ENCODE data around the gene MED13L. TPM values are rescaled to one million over a fixed set of nuclear protein-coding genes. Genes with fewer than 3 reads are reported as not detected.

The MED13L gene
- total RNA-seq, 1 donor from 2014 or later = 83.0 TPM

GRCh38 chr12:116278667-116279066 is 1.2 kb upstream of the MED13L start:
- no peak for DNase-seq (ENCODE audit: low read depth)

GRCh38 chr12:116278279-116278626 is 760 bp upstream of the MED13L start:
- DNase-seq (ENCODE audit: low read depth) = no peak

DNA sequence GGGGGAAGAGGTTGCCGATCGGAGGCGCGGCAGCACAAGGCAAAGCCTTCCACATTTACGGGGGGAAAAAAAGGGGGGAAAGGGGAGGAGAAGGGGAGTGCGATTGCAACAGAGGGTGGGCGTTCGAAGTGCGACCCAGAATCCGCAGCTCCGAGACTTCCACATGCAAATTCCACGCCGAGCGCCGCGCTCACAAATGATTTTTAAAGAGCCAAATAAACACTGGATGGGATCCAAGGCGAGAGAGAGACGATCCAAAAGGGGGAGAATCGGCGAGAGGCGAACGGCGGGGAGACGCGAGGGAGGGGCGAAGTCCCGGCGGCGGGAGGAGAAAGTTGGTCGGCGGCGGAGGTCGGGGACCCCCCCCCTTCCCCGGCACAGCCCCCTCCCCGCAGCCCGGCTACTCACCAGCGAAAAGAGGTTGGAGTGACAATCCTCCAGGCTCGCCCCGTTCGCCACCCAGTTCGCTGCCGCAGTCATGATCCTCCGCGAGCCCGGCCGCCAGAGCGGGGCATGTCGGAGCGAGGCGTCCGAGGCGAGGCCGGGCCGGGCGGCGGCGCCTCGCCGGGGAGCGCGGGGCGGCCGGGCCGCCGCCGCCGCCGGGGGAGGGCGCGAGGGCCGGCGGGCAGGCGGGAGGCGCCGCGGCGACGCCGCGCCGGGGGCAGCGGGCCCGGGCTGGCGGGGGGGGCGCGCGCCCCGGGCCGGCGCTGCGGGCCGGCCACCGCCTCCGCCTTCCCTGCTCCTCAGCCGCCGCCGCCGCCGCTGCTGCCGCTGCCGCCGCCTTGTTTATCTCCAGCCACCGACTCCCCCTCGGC is 634 bp downstream of the MED13L start:
- peak; percentile 75 for DNase-seq (ENCODE audit: low read depth)

DNA sequence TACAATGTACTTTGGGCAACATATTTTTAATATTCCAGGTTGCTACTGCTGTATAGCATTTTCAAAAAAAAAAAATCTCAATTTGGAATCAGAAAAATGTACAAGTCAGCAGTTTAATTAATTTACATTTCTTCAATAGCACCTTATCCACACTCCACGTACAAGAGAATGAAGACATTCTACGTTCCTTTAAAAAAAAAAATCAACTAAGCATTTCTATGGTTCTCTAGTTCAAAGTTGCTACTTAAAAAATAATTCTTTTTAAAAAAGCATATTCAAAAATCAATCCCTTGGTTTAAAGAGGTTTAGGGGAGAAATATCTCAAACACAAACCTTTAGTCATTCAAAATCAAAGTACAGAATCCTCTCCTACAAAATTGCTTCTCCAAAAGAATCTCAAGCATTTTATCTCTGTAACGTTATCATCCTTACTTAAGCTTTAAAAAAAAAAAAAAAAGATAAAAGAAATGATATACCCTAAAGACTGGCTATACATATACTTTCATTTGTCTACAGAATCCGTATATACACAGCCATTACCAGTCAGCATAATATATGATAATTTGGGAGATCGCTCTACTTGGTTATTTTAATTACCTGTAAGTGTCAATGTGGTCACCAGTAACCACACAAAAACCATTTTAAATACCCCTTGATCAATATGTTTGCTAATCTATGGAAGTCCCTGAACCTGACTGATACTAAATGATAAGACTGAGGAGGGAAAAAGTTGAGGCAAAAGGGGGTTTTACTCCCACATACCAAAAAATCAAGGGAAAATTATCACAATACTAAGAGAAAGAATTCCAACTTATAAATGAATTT is 2.7 kb downstream of the MED13L start:
- DNase-seq (ENCODE audit: low read depth) = no peak

GRCh38 chr12:116273813-116274550 is 3.5 kb downstream of the MED13L start:
- no peak for DNase-seq (ENCODE audit: low read depth)

GRCh38 chr12:116267948-116268347 is 9.5 kb downstream of the MED13L start:
- DNase-seq (ENCODE audit: low read depth) = no peak

- no peak for DNase-seq (ENCODE audit: low read depth)
Measured at GRCh38 chr12:116266631-116267349, 10.7 kb downstream of the MED13L start.

- no peak for DNase-seq (ENCODE audit: low read depth)
Measured at GRCh38 chr12:116266168-116266601, 11.3 kb downstream of the MED13L start.

GRCh38 chr12:116265351-116266147 is 11.9 kb downstream of the MED13L start:
- DNase-seq (ENCODE audit: low read depth) = no peak

DNA sequence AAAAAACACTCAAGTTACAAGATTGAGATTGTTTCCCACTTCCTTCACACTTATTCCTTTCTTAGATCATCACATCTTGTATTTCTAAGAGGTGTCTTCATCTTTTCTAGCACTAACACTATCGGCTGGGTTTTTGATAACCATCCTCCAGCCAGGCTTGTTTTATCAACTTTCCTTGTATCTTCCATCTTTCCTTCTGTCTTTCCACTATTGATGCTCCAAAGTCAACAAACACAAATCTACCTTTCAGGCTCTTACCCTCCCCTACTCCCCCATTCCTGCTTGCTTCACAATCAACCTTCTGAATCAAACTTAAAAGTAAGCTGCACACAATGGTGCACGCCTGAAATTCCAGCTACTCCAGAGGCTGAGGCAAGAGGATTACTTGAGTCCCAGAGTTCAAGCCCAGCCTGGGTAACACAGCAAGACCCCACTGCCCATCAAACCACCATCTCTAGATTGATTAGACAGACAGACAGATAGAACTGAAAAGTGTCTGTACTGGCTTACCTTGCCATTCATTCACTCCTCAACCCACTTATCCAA is 12.9 kb downstream of the MED13L start:
- no peak for DNase-seq (ENCODE audit: low read depth)

GRCh38 chr12:116263844-116264243 is 13.6 kb downstream of the MED13L start:
- no peak for DNase-seq (ENCODE audit: low read depth)

DNA sequence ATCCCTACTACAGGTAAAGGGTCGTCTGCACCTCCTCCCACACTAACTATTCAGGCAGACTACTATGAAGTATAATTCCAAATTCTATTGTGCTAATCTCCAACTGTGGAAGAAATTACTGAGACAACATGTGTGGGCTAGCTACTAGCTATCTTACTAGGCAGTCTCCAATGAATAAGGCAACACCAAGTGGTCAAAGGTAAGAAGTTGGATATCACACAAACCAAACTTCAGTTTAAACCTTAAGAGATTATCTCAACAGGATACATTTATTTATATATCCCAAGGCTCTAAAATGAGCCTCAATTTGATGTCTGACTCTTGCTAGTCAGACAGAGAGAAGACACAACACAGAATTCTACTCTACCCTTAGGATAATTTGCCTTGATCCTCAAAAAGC is 14.1 kb downstream of the MED13L start:
- no peak for DNase-seq (ENCODE audit: low read depth)

DNA sequence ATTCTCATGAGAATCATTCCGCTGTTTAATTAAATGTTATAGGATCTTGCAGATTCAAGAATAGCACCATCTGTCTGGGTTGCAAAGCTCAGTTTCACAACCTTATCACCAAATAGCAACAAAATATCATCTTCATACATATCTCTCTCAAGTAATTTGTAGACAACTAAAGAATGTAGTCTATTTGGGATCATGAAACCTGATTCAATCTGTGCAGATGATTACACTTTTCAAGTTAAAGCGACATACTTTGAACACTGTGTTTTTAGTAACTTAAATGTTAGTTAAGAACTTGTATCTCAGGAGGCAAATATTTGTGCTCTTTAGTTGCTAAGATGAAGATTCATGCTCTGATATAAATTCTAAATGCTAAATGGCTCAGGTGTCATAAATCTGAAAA is 14.8 kb downstream of the MED13L start:
- DNase-seq (ENCODE audit: low read depth) = no peak

GRCh38 chr12:116261525-116262100 is 15.9 kb downstream of the MED13L start:
- no peak for DNase-seq (ENCODE audit: low read depth)

DNA sequence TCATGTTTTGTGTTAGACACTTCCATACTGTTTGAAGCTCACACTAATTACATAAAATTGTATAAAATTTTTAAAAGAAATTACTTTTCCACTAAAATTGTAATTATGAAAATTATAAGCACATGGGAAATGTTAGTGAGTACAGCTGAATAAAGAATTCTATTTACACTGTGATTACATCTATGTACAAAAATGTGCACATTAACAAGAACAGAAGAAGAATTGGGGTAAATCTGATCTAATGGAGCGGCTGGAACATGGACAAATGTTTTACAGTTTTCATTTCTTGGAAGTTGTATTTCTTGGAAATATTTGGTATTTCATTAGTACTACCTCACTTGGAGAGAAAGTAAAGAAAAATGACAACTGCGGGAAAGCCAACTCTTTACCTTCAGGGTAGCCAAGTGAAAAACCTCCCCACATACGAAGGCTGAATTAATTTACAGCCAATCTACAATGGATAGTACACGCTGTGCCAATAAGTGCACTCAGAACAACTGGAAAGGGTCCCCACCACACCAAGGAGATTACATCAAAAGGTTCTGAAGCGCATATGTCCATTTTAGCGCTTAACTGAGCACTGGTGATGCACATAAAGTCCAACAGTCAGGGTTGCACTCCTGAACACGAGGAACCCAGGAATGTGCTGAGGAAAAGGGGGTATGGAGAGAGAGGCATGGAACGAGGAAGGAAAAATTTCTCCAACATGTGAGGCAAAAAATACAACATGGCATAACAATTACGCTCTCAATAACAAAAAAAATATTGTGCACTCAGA is 17.5 kb downstream of the MED13L start:
- no peak for DNase-seq (ENCODE audit: low read depth)

DNA sequence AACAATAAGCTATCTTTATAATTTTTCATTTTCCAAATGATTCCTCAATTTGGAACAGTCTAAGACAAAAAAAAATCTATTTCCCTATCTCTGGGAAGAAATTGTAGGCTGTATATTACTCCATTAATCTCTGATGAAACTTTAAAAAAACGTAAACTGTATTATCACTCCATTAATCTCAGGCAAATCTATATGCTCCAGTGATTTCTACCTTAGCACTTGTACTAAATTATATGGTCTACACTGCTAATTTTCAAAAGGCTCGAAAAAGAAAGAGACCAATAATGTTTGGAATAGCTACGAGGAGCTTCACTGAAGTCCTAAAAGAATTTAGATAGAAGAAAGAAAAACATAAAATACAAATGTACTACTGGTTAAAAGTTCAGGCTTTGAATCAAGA is 19.7 kb downstream of the MED13L start:
- no peak for DNase-seq (ENCODE audit: low read depth)

DNA sequence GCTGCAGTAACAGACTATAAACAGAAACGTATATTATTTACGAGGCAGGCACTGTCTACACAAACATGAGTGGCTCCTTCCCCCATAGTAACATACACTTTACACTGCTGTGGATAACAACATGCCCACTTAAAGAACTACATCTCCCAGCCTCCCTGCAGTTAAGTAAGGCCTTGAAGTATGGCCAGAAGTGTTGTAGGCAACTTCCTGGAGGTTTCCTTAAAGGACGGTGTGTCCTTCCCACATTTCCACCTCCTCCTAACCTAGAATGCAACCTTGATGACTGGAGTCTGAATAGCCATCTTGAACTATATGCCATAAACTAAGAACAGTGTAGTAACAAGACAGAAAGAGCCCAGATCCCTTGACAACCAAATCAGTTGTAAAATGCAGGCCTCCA is 20.3 kb downstream of the MED13L start:
- DNase-seq (ENCODE audit: low read depth) = no peak

DNA sequence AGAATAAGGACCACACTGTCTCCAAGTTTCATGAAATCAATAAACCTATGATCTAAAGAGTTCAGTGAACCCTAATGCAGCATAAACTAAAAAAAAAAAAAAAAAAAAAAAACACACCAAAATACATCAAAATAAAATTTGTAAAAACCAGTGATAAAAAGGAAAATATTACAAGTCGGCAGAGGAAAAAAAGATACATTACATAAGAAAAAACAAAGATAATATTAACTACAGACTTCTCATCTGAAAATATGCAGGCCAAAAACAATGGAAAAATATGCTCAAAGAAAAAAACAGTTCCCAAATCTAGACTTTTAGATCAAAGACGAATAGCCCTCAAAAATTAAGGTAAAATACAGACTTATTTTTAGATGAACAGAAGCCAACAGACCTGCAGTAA is 27.6 kb downstream of the MED13L start:
- DNase-seq (ENCODE audit: low read depth) = no peak

DNA sequence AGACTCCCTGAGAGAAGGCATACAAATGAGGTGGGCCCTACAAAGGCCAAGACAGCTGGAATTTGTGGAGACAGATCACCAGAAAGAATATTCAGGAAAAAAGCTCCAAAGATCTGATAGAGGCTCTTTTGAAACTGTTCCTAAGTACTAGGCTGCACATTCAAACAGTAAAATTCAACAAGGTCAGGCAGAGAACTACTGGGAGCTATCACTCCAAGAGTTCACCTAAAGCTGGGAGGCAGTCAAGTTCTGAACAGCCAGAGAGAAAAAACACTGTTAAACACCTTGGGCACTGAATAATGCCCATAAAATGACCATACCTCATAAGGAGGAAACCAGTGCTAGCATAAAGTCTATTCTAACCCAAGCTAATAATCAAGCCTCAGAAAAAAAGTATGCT is 28.6 kb downstream of the MED13L start:
- DNase-seq (ENCODE audit: low read depth) = no peak
